Smooth muscle cell (in vitro differentiated cells): Measurements from ENCODE around the gene MAGI1. TPM values are rescaled to one million over a fixed set of nuclear protein-coding genes. Genes with fewer than 3 reads are reported as not detected.

Source experiments
- DNase-seq: peaks from one replicate; lab custom pipeline; 2025; ENCODE audit not compliant: unreplicated experiment; lab: John Stamatoyannopoulos, UW
- H2AFZ ChIP-seq: fragments of 200-600 bp; sonication (generic); 2 replicates; pipeline ENCODE4 v1.6.0; 2016; ENCODE audit warnings: antibody characterized with exemption, low read depth, mild to moderate bottlenecking
- H3F3A ChIP-seq: fragments of 200-600 bp; sonication (generic); 2 replicates; pipeline ENCODE4 v1.6.0; 2017; ENCODE audit warnings: antibody characterized with exemption, low read depth
- H3K27ac ChIP-seq: fragments of 200-600 bp; sonication (generic); 2 replicates; pipeline ENCODE4 v1.5.1; 2016; ENCODE audit warnings: low read depth, mild to moderate bottlenecking
- H3K27me3 ChIP-seq: fragments of 200-600 bp; sonication (generic); 2 replicates; pipeline ENCODE4 v1.6.1; 2016; ENCODE audit warnings: low read depth, mild to moderate bottlenecking
- H3K36me3 ChIP-seq: fragments of 200-600 bp; sonication (generic); 2 replicates; pipeline ENCODE4 v1.5.1; 2016; ENCODE audit warnings: low read depth
- H3K4me1 ChIP-seq: fragments of 200-600 bp; sonication (generic); 2 replicates; pipeline ENCODE4 v1.5.1; 2016; ENCODE audit warnings: low read depth
- H3K4me2 ChIP-seq: fragments of 200-600 bp; sonication (generic); 2 replicates; pipeline ENCODE4 v1.6.0; 2016; ENCODE audit warnings: mild to moderate bottlenecking
- H3K4me3 ChIP-seq: fragments of 200-600 bp; sonication (generic); 2 replicates; pipeline ENCODE4 v1.5.1; 2016; ENCODE audit warnings: mild to moderate bottlenecking
- H3K79me2 ChIP-seq: fragments of 200-600 bp; sonication (generic); 2 replicates; pipeline ENCODE4 v1.6.0; 2016; ENCODE audit warnings: low read depth, mild to moderate bottlenecking
- H3K9ac ChIP-seq: fragments of 200-600 bp; sonication (generic); 2 replicates; pipeline ENCODE4 v1.6.0; 2016; ENCODE audit warnings: low read depth
- H3K9me3 ChIP-seq: fragments of 200-600 bp; sonication (generic); replicated peaks from 2 replicates; pipeline ENCODE4 v1.5.1; 2016; ENCODE audit warnings: low read depth
- H4K20me1 ChIP-seq: fragments of 200-600 bp; sonication (generic); 2 replicates; pipeline ENCODE4 v1.6.0; 2016; ENCODE audit warnings: low read depth
- whole genome bisulfite sequencing: methylation state at CpG from one replicate; pipeline ENCODE4 v1.1.7; 2016; ENCODE audit warnings: low lambda C conversion rate; 5-methylcytosine and 5-hydroxymethylcytosine counted together
- polyA plus RNA-seq: library from polyadenylated mRNA; unstranded; fragments of >200 nt; fragmentation: Nextera tagmentation; extraction: Ambion mirVana; gene quantifications from 2 replicates; pipeline ENCODE4 v1.2.1, GENCODE V29; 2016
- total RNA-seq: library from RNA; depleted of rRNA; stranded (reverse); fragments of >200 nt; gene quantifications from 2 replicates; pipeline ENCODE4 v1.2.3, GENCODE V29; 2014
- TF ChIP-seq, protein P1 (sequence below): fragments of 200-600 bp; sonication (generic); IDR thresholded peaks from 2 replicates; pipeline ENCODE4 v1.5.1; 2017; ENCODE audit warnings: borderline replicate concordance, mild to moderate bottlenecking, antibody characterized with exemption; ENCODE audit not compliant: insufficient read depth, poor library complexity, severe bottlenecking

Gene MAGI1
- total and polyA plus RNA-seq, 2 experiments from 2014 or later: 9.9 to 23.3 TPM

DNA sequence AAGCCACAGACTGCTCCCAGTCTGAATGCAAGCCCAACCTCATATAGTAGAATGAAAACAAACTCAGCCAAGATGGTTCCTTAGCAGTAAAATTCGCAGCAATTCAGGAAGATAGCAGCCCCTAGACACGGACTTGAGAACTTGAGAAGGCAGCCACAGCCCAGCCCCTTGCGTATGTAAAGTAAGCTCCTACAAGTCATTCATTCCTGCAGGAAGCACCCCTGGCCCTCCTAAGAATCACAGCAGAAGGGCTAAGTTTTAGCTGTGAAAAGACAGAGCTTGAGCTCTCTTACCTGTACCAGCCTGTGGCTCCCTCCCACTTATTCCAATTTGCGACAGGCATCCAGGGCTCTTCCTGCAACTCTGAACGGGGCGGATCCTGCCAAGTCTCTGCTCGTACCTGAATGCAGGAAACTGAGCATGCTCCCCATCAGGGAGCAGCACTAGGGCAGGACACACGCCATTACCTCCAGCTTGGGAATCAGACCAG, 136.4 kb downstream of the MAGI1 start:
- WGBS: 19% methylated on average over 8 of the region's 8 CpGs
- H3K36me3 ChIP-seq: no peaks in the 10 kb centered on the region
- H3K4me2 ChIP-seq: peak overlapping the region; percentile 81
- H3K79me2 ChIP-seq: peaks cover 30% of the 10 kb centered on the region
- DNase-seq: no peak
- no peaks in the 10 kb centered on the region for H3K27me3 ChIP-seq
- no peaks in the 10 kb centered on the region for H3K9me3 ChIP-seq
- peaks cover 56% of the 10 kb centered on the region for H4K20me1 ChIP-seq
- peaks cover 13% of the 10 kb centered on the region for H3K4me1 ChIP-seq
- H3K27ac ChIP-seq: no peak overlapping the region
- H3F3A ChIP-seq: no peaks in the 10 kb centered on the region
- peak overlapping the region; percentile 35 for H3K4me3 ChIP-seq
- peak overlapping the region; percentile 38 for H3K9ac ChIP-seq
- TF ChIP-seq, protein P1, sequence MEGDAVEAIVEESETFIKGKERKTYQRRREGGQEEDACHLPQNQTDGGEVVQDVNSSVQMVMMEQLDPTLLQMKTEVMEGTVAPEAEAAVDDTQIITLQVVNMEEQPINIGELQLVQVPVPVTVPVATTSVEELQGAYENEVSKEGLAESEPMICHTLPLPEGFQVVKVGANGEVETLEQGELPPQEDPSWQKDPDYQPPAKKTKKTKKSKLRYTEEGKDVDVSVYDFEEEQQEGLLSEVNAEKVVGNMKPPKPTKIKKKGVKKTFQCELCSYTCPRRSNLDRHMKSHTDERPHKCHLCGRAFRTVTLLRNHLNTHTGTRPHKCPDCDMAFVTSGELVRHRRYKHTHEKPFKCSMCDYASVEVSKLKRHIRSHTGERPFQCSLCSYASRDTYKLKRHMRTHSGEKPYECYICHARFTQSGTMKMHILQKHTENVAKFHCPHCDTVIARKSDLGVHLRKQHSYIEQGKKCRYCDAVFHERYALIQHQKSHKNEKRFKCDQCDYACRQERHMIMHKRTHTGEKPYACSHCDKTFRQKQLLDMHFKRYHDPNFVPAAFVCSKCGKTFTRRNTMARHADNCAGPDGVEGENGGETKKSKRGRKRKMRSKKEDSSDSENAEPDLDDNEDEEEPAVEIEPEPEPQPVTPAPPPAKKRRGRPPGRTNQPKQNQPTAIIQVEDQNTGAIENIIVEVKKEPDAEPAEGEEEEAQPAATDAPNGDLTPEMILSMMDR: no peak
- peak overlapping the region; percentile 66 for H2AFZ ChIP-seq

DNA sequence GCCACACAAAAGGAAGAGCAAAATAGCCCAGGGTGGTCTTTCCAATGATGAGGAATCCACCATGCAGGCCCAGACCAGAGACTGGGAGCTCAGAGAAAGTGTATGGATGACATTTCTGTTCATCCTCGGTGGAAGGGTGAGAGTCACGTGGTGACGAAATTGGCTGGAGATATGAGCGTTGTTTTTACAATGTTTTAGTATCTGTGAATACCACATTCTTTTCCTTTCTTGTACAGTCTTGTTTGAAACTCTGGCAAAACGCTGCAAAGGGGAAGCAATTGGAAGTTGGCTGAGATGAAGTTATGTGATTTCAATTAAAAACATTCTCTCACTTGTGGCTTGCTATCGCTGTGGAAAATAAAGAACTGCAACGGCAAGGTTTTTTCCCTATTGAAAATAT, 137.5 kb downstream of the MAGI1 start:
- H3K27me3 ChIP-seq: no peaks in the 10 kb centered on the region
- H3F3A ChIP-seq: no peaks in the 10 kb centered on the region
- no peak overlapping the region for H3K9ac ChIP-seq
- no peak overlapping the region for H3K4me3 ChIP-seq
- no peak overlapping the region for H3K4me2 ChIP-seq
- H3K79me2 ChIP-seq: peaks cover 30% of the 10 kb centered on the region
- H3K36me3 ChIP-seq: no peaks in the 10 kb centered on the region
- H3K9me3 ChIP-seq: no peaks in the 10 kb centered on the region
- 70% methylated on average over 7 of the region's 7 CpGs for WGBS
- H4K20me1 ChIP-seq: peaks cover 50% of the 10 kb centered on the region
- H3K4me1 ChIP-seq: peaks cover 8% of the 10 kb centered on the region
- no peak for DNase-seq
- H2AFZ ChIP-seq: no peak overlapping the region
- TF ChIP-seq, protein P1: no peak
- no peak overlapping the region for H3K27ac ChIP-seq

DNA sequence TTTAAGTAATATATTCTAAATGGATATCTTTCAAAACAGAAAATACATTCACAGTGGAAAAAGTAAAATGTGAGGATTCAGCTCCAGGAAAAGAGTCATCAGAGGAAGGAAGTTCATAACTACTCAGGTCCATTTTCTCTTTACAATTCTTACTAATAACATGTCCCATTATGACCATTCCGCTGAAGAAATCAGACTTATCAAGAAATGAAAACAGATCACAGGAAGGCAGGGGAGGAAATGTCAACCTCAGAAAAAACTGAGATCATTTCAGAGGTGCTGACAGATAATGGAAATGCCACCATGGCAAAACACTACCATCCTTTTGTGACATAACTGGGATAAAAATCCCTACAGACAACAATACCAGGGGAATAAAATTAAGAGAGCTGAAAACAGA, 139.5 kb downstream of the MAGI1 start:
- no peak overlapping the region for H3K4me2 ChIP-seq
- H3K79me2 ChIP-seq: peaks cover 30% of the 10 kb centered on the region

More for the DNA sequence above, 139.5 kb downstream of the MAGI1 start:
- no peak overlapping the region for H2AFZ ChIP-seq
- H4K20me1 ChIP-seq: peaks cover 35% of the 10 kb centered on the region
- H3K9me3 ChIP-seq: no peaks in the 10 kb centered on the region
- WGBS: 94% methylated on average over 1 of the region's 1 CpG
- H3K36me3 ChIP-seq: no peaks in the 10 kb centered on the region
- H3K27me3 ChIP-seq: no peaks in the 10 kb centered on the region
- H3F3A ChIP-seq: no peaks in the 10 kb centered on the region
- no peak for DNase-seq
- peaks cover 8% of the 10 kb centered on the region for H3K4me1 ChIP-seq
- TF ChIP-seq, protein P1: no peak
- no peak overlapping the region for H3K9ac ChIP-seq
- H3K4me3 ChIP-seq: no peak overlapping the region
- H3K27ac ChIP-seq: no peak overlapping the region
